Neural cell (in vitro differentiated cells): ENCODE measurements around the gene RFNG.

Experiments
- CTCF ChIP-seq: fragments of 450-650 bp; IDR thresholded peaks from 2 replicates; pipeline ENCODE4 v1.5.1; 2014; ENCODE audit warnings: antibody characterized with exemption, mild to moderate bottlenecking, moderate library complexity; ENCODE audit not compliant: poor library complexity, severe bottlenecking
- EP300 ChIP-seq: fragments of 450-650 bp; conservative IDR thresholded peaks from 2 replicates; pipeline ENCODE4 v1.6.1; 2014; ENCODE audit warnings: antibody characterized with exemption, mild to moderate bottlenecking, moderate library complexity; ENCODE audit not compliant: poor library complexity, severe bottlenecking
- EZH2 ChIP-seq: fragments of 200-600, 300-800 bp; shearing (Covaris generic), sonication (generic); IDR thresholded peaks from 2 replicates; pipeline ENCODE4 v1.6.1; 2014; ENCODE audit warnings: antibody characterized with exemption, low read length, borderline replicate concordance, mild to moderate bottlenecking; ENCODE audit not compliant: insufficient read depth, poor library complexity, severe bottlenecking
- POLR2AphosphoS5 ChIP-seq: IDR thresholded peaks from 2 replicates; pipeline ENCODE4 v1.6.1; 2012
- RAD21 ChIP-seq: fragments of 450-650 bp; conservative IDR thresholded peaks from 2 replicates; pipeline ENCODE4 v1.6.1; 2014; ENCODE audit warnings: antibody characterized with exemption, mild to moderate bottlenecking, moderate library complexity
- REST ChIP-seq: IDR thresholded peaks from 2 replicates; pipeline ENCODE4 v1.6.1; 2012; ENCODE audit warnings: borderline replicate concordance

GRCh38 chr17:82050152-82050760 lies 1.4 kb downstream of the RFNG start:
- TF ChIP-seq CTCF = no peak
- no peak for TF ChIP-seq REST
- no peak for TF ChIP-seq EZH2
- TF ChIP-seq EP300 = no peak
- TF ChIP-seq POLR2AphosphoS5 = no peak
- no peak for TF ChIP-seq RAD21
